ENCODE results near the gene VANGL1.

- TF ChIP-seq CTCF (IDR thresholded peaks at IDR 0.05; ENCODE audit: low read depth, low read length) (no peak), EZH2phosphoT487 (IDR thresholded peaks at IDR 0.05; ENCODE audit: low read depth) (no peak)
Measured at GRCh38 chr1:115592264-115592663, 49.5 kb upstream of the VANGL1 start.
